A673 (cell line): ENCODE data around the gene ZMPSTE24.
"Not testable (repeated sequence)": the region's sequence is repeated elsewhere in the genome, so short reads cannot be mapped to it uniquely, and the experiment has no call there.

Source experiments
- CTCF ChIP-seq: fragments of 300-800, 200-600 bp; sonication (generic); conservative IDR thresholded peaks from 2 replicates; pipeline ENCODE4 v1.5.1; 2017; ENCODE audit warnings: low read depth, mild to moderate bottlenecking, antibody characterized with exemption, low read length, moderate library complexity, mixed read lengths
- EZH2 ChIP-seq: fragments of 200-600 bp; sonication (generic); IDR thresholded peaks from 2 replicates; pipeline ENCODE4 v1.6.1; 2017; ENCODE audit warnings: borderline replicate concordance, low read depth, mild to moderate bottlenecking, mixed read lengths, antibody characterized with exemption, low read length; ENCODE audit not compliant: poor library complexity, severe bottlenecking

GRCh38 chr1:40331403-40331802 is 73.4 kb downstream of the ZMPSTE24 start:
- TF ChIP-seq EZH2, CTCF: not testable (repeated sequence)
